ES-I3 (cell line): ENCODE results near the gene THSD7A.

Experiments
- H3K36me3 ChIP-seq: 2 replicates; pipeline ENCODE4 v1.6.1; 2013; ENCODE audit warnings: mild to moderate bottlenecking, low read length, control low read depth, moderate library complexity; ENCODE audit not compliant: insufficient read depth
- H3K4me1 ChIP-seq: 2 replicates; pipeline ENCODE4 v1.6.1; 2013; ENCODE audit warnings: mild to moderate bottlenecking, control low read depth, low read length; ENCODE audit not compliant: insufficient read depth
- H3K9ac ChIP-seq: 2 replicates; pipeline ENCODE4 v1.6.1; 2013; ENCODE audit warnings: low read depth, mild to moderate bottlenecking, low read length, moderate library complexity
- H3K9me3 ChIP-seq: 2 replicates; pipeline ENCODE4 v1.6.1; 2013; ENCODE audit warnings: mild to moderate bottlenecking, low read length, moderate library complexity; ENCODE audit not compliant: control insufficient read depth, insufficient read depth

THSD7A gene

DNA sequence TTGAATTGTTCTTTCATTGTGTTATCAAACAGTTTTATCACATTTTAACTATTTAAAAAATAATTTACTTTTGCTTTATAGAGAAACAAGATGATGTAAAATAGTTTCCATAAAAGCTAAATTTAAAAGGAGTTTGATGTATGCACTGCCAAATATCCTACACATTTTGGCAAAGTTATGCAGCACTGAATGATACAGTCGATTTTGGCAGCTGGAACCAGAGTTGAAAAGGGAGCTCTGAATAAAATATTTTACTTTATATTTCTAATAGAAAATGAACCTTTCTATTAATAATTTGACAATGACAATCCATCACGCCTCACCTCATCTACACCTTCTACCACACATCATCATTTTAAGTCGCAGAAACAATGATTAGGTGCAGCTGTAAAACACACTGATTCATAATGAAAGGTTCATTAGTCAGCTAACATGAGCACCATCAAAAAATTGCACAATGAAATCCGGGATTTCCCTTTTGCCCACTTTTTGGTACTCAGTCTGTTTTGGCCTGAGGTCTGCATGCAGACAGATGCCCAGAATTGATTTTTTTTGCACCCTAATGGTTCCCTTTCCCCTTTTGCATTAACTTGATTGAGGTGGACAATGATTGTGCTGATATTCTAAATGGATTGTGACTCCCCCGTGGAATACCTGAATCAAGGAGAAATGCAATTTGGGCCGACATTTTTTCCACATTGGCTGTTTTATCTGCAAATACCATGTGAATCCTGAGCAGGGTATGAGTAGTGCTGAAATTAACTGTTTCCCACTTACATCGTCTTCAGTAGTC lies 105.8 kb downstream of the THSD7A start:
- H3K9ac ChIP-seq: no peak overlapping the region
- no peaks in the 10 kb centered on the region for H3K4me1 ChIP-seq
- no peaks in the 10 kb centered on the region for H3K36me3 ChIP-seq
- H3K9me3 ChIP-seq: no peaks in the 10 kb centered on the region

DNA sequence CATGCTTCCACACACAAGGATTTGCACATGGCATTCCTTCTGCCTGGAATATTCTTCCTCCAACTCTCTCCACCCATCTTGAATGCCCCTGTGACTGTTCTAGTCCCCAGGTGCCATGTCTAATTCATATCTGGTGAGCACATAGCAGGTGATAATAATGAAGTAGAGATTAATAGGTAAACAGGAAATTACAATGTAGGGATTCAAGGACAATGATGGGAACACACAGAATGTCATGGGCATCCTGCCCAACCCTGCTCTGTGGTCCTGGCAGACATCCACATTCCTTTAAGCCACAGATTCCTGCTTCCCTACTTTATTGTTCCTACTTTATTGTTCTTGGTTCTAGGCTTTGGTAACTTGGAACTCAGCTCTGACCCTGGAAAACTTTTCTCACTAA lies 115.8 kb downstream of the THSD7A start:
- no peak overlapping the region for H3K9ac ChIP-seq
- no peaks in the 10 kb centered on the region for H3K4me1 ChIP-seq
- no peaks in the 10 kb centered on the region for H3K9me3 ChIP-seq
- no peaks in the 10 kb centered on the region for H3K36me3 ChIP-seq

DNA sequence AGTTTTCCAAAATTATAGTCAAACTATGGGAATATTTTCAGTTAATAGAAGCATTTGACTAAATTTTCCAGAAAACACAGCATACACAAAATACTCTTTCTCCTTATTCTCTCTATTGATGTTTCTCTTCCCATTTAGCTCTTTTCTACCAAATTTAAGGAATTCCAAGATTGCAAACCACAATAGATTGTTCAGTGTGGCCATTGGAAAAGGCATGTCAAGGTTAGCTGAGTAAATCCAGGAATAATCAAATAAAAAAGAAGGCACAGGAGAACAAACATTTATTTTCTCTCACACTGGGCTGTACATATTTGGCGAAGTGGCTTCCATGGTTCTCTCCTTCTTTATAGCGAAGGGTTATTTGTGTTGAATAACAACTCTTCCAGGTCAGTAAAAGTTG lies 117.3 kb downstream of the THSD7A start:
- H3K36me3 ChIP-seq: no peaks in the 10 kb centered on the region
- no peaks in the 10 kb centered on the region for H3K9me3 ChIP-seq
- no peak overlapping the region for H3K9ac ChIP-seq
- H3K4me1 ChIP-seq: peaks cover 4% of the 10 kb centered on the region; the same call in 1 of the 2 replicates

DNA sequence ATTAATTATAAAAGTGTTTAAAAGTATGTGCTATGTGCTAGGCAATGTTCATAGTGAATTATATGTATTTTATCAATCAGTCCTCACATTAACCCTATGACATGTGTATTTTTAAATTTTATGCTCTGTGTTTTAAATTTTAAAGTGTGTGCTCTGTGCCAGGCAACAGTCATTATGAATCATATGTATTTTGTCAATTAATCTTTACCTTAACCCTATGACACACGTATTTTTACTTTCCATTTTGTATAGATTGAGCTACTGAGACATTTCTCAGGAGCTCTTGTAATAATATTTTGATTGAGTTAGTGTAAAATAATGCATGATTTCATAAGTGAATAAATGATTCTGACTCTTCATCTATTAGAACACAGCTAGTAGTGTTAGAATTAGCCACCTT lies 117.8 kb downstream of the THSD7A start:
- H3K36me3 ChIP-seq: no peaks in the 10 kb centered on the region
- peaks cover 4% of the 10 kb centered on the region; the same call in 1 of the 2 replicates for H3K4me1 ChIP-seq
- no peak overlapping the region for H3K9ac ChIP-seq
- no peaks in the 10 kb centered on the region for H3K9me3 ChIP-seq

DNA sequence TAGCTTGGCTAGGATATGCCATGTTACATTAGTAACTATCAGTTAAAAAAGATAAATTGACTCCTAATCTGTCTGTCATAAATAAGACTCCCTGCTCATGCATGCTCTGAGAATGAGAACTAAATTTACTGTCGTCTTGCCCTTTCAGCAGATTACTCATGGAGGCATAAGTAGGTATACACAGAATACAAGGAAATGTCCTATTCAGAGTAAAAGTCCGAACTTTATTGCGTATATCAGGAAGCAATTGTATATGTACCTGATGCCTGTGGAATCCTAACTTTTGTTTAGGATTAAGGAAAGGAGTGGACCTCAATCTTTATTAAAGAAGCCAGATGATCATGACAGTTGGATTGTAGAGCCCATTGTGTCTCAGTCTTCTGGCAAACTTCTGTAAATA lies 118.6 kb downstream of the THSD7A start:
- no peaks in the 10 kb centered on the region for H3K36me3 ChIP-seq
- H3K4me1 ChIP-seq: peaks cover 4% of the 10 kb centered on the region; the same call in 1 of the 2 replicates
- H3K9me3 ChIP-seq: no peaks in the 10 kb centered on the region
- H3K9ac ChIP-seq: no peak overlapping the region

DNA sequence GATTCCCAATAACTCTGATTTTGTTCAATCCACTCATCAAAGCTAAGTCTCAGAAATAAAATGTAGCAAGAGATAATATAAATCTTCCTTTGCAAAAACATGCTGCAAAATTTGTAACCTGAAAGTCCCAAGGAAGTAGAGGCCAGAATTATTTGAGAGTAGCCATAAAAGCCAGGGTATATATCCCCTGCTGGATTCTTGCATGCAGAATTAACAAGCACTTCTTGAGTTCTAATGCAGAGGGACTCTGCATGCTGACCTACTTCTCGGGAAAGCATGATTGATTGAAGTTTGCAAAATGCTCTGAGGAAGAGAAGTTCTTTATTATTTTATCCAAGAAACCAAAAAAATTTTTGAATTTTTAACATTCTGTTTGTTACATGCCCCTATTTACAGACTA lies 121.6 kb downstream of the THSD7A start:
- H3K9me3 ChIP-seq: no peaks in the 10 kb centered on the region
- no peaks in the 10 kb centered on the region for H3K36me3 ChIP-seq
- peaks cover 4% of the 10 kb centered on the region; the same call in 1 of the 2 replicates for H3K4me1 ChIP-seq
- H3K9ac ChIP-seq: no peak overlapping the region

DNA sequence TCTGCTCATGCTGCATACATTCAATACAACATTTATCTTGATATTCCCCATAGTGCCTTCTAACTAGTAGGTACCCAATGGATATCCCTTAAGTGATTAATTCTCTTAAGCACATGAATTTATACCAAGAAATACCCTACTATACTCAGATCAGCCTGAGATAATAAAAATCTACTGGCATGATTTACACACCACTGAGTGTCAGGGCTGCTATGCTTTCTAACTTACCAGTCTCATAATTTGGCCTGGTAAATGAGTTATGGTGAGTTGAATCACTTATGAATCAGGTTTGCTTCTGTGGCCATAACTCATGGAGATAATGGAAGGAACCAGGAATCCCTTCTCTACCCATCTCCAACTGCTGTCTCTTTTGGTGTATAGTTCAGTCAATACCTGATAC lies 122.8 kb downstream of the THSD7A start:
- no peaks in the 10 kb centered on the region for H3K9me3 ChIP-seq
- H3K36me3 ChIP-seq: no peaks in the 10 kb centered on the region
- no peak overlapping the region for H3K9ac ChIP-seq
- peaks cover 4% of the 10 kb centered on the region; the same call in 1 of the 2 replicates for H3K4me1 ChIP-seq

DNA sequence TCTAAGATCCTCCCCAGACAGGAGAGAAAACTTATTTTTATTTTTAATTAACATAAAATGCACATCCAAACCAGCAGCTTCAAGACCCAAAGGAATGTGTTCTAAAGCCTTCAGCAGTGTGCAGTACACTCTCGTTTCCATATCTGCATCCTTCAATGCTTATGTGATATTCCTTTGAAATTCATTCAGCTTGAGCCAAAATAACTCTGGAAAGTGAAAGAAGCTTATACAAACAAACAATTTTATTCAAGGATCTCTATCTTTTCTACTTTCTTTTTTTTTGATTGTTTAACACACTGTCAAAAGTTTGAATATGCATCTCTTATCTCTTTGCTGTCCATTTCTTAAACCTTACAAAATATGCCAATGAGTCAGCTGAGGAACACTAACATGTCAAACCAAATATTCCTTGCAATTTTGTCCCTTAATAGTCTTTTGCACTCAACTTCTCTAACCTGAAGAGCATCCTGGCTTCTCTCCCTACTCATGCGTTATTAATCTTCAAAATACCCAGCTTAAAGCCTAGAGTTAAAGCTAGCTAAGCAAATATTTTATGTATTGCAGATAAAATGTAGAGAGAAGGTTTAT lies 124.3 kb downstream of the THSD7A start:
- Histone ChIP-seq H3K9ac (no peak overlapping the region), H3K36me3 (no peaks in the 10 kb centered on the region), H3K9me3 (no peaks in the 10 kb centered on the region), H3K4me1 (peaks cover 4% of the 10 kb centered on the region; the same call in 1 of the 2 replicates)

DNA sequence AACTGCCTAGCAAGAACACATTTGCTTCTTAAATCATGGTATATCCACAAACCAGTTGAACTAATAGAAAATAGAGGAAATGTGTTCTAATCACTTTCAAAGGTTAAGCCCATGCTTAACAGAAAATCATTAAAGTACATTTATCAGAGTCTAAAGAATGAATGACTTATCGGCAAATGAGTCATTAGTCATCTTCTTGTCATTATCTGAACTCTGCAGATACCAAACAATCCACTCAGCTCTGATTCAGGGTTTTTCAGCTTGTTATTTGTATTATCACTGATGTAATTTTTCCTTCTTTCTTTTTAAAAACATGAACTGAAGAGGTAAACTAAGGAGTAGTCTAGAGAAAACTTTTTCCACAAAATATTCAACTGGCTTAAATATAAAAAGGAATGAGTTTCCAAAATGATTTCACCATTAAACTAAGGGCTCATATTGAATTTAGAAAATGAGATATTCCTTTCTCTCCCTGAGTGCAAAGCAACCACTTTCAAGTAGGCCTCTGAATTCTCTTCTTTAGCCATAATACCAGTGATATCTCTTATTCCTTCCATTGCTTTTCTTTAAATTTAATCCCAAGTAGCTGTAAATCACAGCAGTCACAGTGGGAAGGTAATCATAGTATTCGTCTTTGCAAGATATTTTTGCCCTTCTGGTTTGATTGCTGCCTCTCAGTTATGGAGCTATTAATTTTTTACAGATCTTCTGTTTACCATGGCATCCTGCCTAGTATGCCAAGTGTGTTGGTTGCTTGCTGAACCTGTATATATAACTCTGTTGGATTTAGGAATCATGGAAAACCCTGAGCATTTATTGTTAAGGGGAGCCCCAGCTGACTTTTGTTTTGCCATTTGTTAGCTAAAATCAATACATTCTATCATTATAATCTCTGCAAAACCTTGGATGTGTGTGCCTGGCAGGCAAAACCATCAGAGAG lies 125.1 kb downstream of the THSD7A start:
- peaks cover 10% of the 10 kb centered on the region for H3K4me1 ChIP-seq
- H3K9me3 ChIP-seq: no peaks in the 10 kb centered on the region
- no peak overlapping the region for H3K9ac ChIP-seq
- H3K36me3 ChIP-seq: no peaks in the 10 kb centered on the region

DNA sequence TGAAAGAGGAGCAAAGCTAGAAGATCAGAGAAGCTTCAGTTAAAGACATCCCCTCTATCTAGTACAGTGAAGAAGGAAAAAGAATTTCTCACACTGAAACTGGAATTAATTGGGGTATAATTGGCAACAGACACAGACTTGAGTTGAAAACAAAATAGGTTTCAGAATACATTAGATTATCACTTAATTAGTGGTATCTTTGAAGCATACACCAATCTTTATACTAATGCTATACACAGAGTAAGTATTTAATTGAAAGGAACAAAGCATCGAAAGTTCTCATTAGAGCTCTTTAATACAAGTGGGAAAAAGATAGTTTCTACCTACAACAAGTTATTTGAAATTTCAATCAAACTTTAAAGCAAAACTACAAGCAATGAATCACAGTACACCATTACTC lies 128.2 kb downstream of the THSD7A start:
- H3K36me3 ChIP-seq: no peaks in the 10 kb centered on the region
- no peak overlapping the region for H3K9ac ChIP-seq
- peaks cover 8% of the 10 kb centered on the region for H3K4me1 ChIP-seq
- no peaks in the 10 kb centered on the region for H3K9me3 ChIP-seq

DNA sequence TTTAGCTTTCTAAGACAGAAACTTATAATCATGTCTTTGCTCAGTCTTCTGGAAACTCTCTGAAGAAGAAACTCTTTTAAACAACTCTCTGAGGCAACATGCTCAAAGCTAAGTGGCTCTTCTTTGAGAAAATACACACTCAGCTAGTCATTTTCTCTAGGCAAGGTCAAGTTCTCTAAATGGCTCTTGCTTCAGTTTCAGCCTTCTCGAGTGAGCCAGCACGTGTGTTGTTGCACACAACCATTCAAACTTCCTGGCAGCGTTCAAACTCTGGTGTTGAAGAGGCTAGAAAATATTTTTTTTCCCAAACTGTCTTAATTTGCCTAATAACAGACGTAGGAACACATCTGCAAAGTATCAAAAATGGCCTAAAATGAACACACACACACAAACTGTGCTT lies 129.1 kb downstream of the THSD7A start:
- H3K9me3 ChIP-seq: no peaks in the 10 kb centered on the region
- no peaks in the 10 kb centered on the region for H3K36me3 ChIP-seq
- no peak overlapping the region for H3K9ac ChIP-seq
- H3K4me1 ChIP-seq: peaks cover 8% of the 10 kb centered on the region

DNA sequence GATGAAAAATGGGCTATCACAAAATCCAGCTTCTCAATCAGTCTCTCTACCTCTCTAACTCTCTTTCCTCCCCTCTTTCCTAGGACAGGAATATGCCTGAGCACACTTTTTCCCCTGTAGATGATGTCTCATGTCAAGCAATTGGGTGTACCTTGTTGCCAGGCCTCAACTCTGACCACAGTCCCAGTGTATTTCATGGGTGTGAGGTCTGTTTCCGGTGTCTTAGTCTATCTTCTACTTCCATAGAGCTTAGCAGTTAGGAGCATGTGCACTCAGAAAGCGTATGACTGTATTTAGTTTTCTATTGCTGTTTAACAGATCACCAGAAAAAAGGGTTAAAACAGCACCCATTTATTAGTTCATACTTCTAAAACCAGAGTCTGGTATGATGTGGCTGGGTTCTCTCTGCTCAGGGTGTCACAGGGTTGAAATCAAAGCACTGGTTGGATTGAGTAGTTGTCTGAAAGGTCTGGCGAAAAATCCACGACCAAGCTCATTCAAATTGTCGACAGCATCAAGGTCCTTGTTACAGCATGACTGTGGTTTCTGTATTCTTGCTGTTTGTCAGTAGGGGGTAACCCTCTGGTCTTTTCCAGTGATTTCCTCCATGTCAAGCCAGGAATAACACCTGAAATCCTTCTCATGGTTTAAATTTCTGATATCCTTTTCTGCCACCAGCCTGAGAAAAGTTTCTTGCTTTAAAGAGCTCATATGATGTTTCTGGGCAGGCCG lies 130.0 kb downstream of the THSD7A start:
- no peaks in the 10 kb centered on the region for H3K36me3 ChIP-seq
- no peaks in the 10 kb centered on the region for H3K9me3 ChIP-seq
- no peak overlapping the region for H3K9ac ChIP-seq
- H3K4me1 ChIP-seq: peaks cover 8% of the 10 kb centered on the region

DNA sequence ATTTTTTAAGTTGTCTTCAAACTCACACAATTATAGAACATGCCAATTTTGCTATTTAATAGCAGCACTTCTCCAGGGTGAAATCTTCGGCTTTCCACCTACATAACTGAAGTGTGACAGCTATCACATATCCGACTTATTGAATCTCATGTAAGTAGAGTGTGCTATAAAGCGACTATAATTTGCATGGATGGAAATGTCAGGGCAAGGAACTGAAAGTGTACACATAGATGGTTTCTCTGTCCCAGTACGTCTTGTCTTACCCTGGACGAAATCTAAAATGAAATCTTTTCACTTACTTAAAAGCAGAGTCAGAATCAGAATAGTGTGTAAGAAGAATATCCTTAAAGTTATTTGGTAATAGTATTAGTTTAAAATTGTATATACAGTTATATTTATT lies 132.3 kb downstream of the THSD7A start:
- no peaks in the 10 kb centered on the region for H3K9me3 ChIP-seq
- peaks cover 8% of the 10 kb centered on the region for H3K4me1 ChIP-seq
- no peak overlapping the region for H3K9ac ChIP-seq
- H3K36me3 ChIP-seq: no peaks in the 10 kb centered on the region

DNA sequence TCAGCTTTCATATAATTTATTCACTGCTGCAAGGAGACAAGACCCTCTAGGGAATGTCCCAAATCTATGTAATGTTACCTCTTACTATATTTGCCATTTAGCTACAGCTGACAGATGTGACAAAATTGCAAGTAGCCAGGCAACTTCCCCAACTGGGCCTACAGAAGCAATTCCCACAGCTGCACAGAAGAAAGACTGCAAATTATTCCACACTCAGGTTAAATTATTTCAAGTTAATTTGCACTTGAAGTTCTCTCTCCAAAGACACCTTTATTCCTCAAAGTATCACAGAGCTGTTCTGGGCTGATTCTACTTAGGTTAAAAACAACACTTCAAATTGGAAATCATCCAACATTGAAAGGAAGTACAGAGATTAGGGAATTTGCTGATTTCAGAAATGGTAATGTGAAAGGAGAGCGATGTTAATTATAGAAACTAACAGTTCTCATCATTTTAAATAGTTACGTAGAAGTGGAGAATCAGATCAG lies 133.6 kb downstream of the THSD7A start:
- Histone ChIP-seq H3K36me3 (no peaks in the 10 kb centered on the region), H3K9me3 (no peaks in the 10 kb centered on the region), H3K4me1 (peaks cover 8% of the 10 kb centered on the region), H3K9ac (no peak overlapping the region)
